ENCODE measurements around the gene METTL27.

- TF ChIP-seq CTCF (conservative IDR thresholded peaks at IDR 0.05 in 1 of 2, IDR thresholded peaks at IDR 0.05 in 1 of 2; ENCODE audit: low read depth in 1 of 2, low read length in 2 of 2) (no peak), EZH2 (IDR thresholded peaks at IDR 0.05; ENCODE audit: low read length, missing control alignments) (no peak)
Observed at GRCh38 chr7:73844848-73845460, 2.6 kb upstream of the METTL27 start.
